DMS53 treated with DMSO at 0.1 percent for 48 hours (cell line): ENCODE data around the gene NUP62.
"Not testable (repeated sequence)": the region's sequence is repeated elsewhere in the genome, so short reads cannot be mapped to it uniquely, and the experiment has no call there.

Source experiments
- DNase-seq: peaks from one replicate; lab custom pipeline; 2025; ENCODE audit not compliant: unreplicated experiment; lab: John Stamatoyannopoulos, UW

Gene NUP62

GRCh38 chr19:49925486-49925885, 3.8 kb downstream of the NUP62 start:
- DNase-seq = no peak

GRCh38 chr19:49924881-49925210, 4.5 kb downstream of the NUP62 start:
- DNase-seq = not testable (repeated sequence)

- no peak for DNase-seq
Observed at GRCh38 chr19:49924004-49924880, 5.1 kb downstream of the NUP62 start.

GRCh38 chr19:49923055-49924003, 6.0 kb downstream of the NUP62 start:
- DNase-seq = no peak

- DNase-seq = no peak
Observed at GRCh38 chr19:49921871-49922795, 7.2 kb downstream of the NUP62 start.

GRCh38 chr19:49920624-49921363, 8.5 kb downstream of the NUP62 start:
- no peak for DNase-seq

GRCh38 chr19:49918089-49918488, 11.2 kb downstream of the NUP62 start:
- DNase-seq = no peak

- no peak for DNase-seq
Observed at GRCh38 chr19:49916839-49917733, 12.2 kb downstream of the NUP62 start.

GRCh38 chr19:49915271-49915670, 14.0 kb downstream of the NUP62 start:
- no peak for DNase-seq

- no peak for DNase-seq
Observed at GRCh38 chr19:49913720-49914119, 15.6 kb downstream of the NUP62 start.

- DNase-seq = no peak
Observed at GRCh38 chr19:49912965-49913685, 16.2 kb downstream of the NUP62 start.

- no peak for DNase-seq
Observed at GRCh38 chr19:49911381-49912145, 17.7 kb downstream of the NUP62 start.

GRCh38 chr19:49910179-49910578, 19.1 kb downstream of the NUP62 start:
- DNase-seq = no peak

GRCh38 chr19:49908480-49909420, 20.6 kb downstream of the NUP62 start:
- DNase-seq = no peak

- DNase-seq = no peak
Observed at GRCh38 chr19:49907745-49908446, 21.4 kb downstream of the NUP62 start.
